ENCODE results near the gene CLSTN2. TPM values are rescaled to one million over a fixed set of nuclear protein-coding genes. Genes with fewer than 3 reads are reported as not detected.

The CLSTN2 gene
- total and polyA plus RNA-seq, 2 donors from 2014 or later = 2.0 to 12.0 TPM

- intact Hi-C loops (cut with DNase I) = no loop called here
- H3K27me3 ChIP-seq (ENCODE audit: control insufficient read depth, insufficient read depth, low read length) = no peaks in the 10 kb centered on the region
Measured at GRCh38 chr3:140588558-140588957, 653.6 kb downstream of the CLSTN2 start.

GRCh38 chr3:140593766-140594165 is 658.8 kb downstream of the CLSTN2 start:
- Histone ChIP-seq H3K9me3 (ENCODE audit: control insufficient read depth in 2 of 3, insufficient read depth in 1 of 3, low read length in 3 of 3) (no peaks in the 10 kb centered on the region), H3K27me3 (ENCODE audit: control insufficient read depth, insufficient read depth, low read length) (no peaks in the 10 kb centered on the region), H3K9ac (ENCODE audit: low read length in 3 of 3) (no peak overlapping the region), H3K4me3 (ENCODE audit: low read length in 3 of 3) (no peak overlapping the region), H3K4me1 (ENCODE audit: control insufficient read depth in 2 of 3, insufficient read depth in 2 of 3, low read depth in 1 of 3, low read length in 3 of 3) (no peaks in the 10 kb centered on the region), H3K27ac (ENCODE audit: low read depth in 2 of 2, low read length in 2 of 2) (no peak overlapping the region), H3K36me3 (ENCODE audit: control insufficient read depth in 2 of 3, insufficient read depth in 3 of 3, low read length in 3 of 3) (no peaks in the 10 kb centered on the region)
- no peak for TF ChIP-seq CTCF (IDR thresholded peaks at IDR 0.05; ENCODE audit: borderline replicate concordance, extremely low read depth, insufficient read depth)
- no peak for DNase-seq
- intact Hi-C loops (cut with DNase I) = no loop called here
- no peak for FAIRE-seq

More at GRCh38 chr3:140588558-140588957, 653.6 kb downstream of the CLSTN2 start:
- Histone ChIP-seq H3K9ac (ENCODE audit: low read length in 3 of 3) (no peak overlapping the region), H3K4me1 (ENCODE audit: control insufficient read depth in 2 of 3, insufficient read depth in 2 of 3, low read depth in 1 of 3, low read length in 3 of 3) (no peaks in the 10 kb centered on the region), H3K9me3 (ENCODE audit: control insufficient read depth in 2 of 3, insufficient read depth in 1 of 3, low read length in 3 of 3) (no peaks in the 10 kb centered on the region), H3K27ac (ENCODE audit: low read depth in 2 of 2, low read length in 2 of 2) (no peak overlapping the region), H3K36me3 (ENCODE audit: control insufficient read depth in 2 of 3, insufficient read depth in 3 of 3, low read length in 3 of 3) (no peaks in the 10 kb centered on the region), H3K4me3 (ENCODE audit: low read length in 3 of 3) (no peak overlapping the region)
- no peak for TF ChIP-seq CTCF (IDR thresholded peaks at IDR 0.05; ENCODE audit: borderline replicate concordance, extremely low read depth, insufficient read depth)
- FAIRE-seq = no peak
- DNase-seq = no peak

- FAIRE-seq (no peak), DNase-seq (no peak)
- H3K9me3 ChIP-seq (ENCODE audit: control insufficient read depth in 2 of 3, insufficient read depth in 1 of 3, low read length in 3 of 3) = no peaks in the 10 kb centered on the region
- H3K27ac ChIP-seq (ENCODE audit: low read depth in 2 of 2, low read length in 2 of 2) = no peak overlapping the region
- no peaks in the 10 kb centered on the region for H3K27me3 ChIP-seq (ENCODE audit: control insufficient read depth, insufficient read depth, low read length)
- H3K9ac ChIP-seq (ENCODE audit: low read length in 3 of 3) = no peak overlapping the region
- no peaks in the 10 kb centered on the region for H3K36me3 ChIP-seq (ENCODE audit: control insufficient read depth in 2 of 3, insufficient read depth in 3 of 3, low read length in 3 of 3)
- H3K4me3 ChIP-seq (ENCODE audit: low read length in 3 of 3) = no peak overlapping the region
- TF ChIP-seq CTCF (IDR thresholded peaks at IDR 0.05; ENCODE audit: borderline replicate concordance, extremely low read depth, insufficient read depth) = no peak
- no peaks in the 10 kb centered on the region for H3K4me1 ChIP-seq (ENCODE audit: control insufficient read depth in 2 of 3, insufficient read depth in 2 of 3, low read depth in 1 of 3, low read length in 3 of 3)
- intact Hi-C loops (cut with DNase I) = no loop called here
Measured at GRCh38 chr3:140595295-140595694, 660.3 kb downstream of the CLSTN2 start.

GRCh38 chr3:140597364-140597763 is 662.4 kb downstream of the CLSTN2 start:
- H3K9me3 ChIP-seq (ENCODE audit: control insufficient read depth in 2 of 3, insufficient read depth in 1 of 3, low read length in 3 of 3) = no peaks in the 10 kb centered on the region
- no peak overlapping the region for H3K27ac ChIP-seq (ENCODE audit: low read depth in 2 of 2, low read length in 2 of 2)
- H3K9ac ChIP-seq (ENCODE audit: low read length in 3 of 3) = no peak overlapping the region
- no peaks in the 10 kb centered on the region for H3K27me3 ChIP-seq (ENCODE audit: control insufficient read depth, insufficient read depth, low read length)
- intact Hi-C loops (cut with DNase I) = no loop called here
- H3K4me1 ChIP-seq (ENCODE audit: control insufficient read depth in 2 of 3, insufficient read depth in 2 of 3, low read depth in 1 of 3, low read length in 3 of 3) = no peaks in the 10 kb centered on the region
- no peaks in the 10 kb centered on the region for H3K36me3 ChIP-seq (ENCODE audit: control insufficient read depth in 2 of 3, insufficient read depth in 3 of 3, low read length in 3 of 3)
- DNase-seq (no peak), FAIRE-seq (no peak)
- TF ChIP-seq CTCF (IDR thresholded peaks at IDR 0.05; ENCODE audit: borderline replicate concordance, extremely low read depth, insufficient read depth) = no peak
- no peak overlapping the region for H3K4me3 ChIP-seq (ENCODE audit: low read length in 3 of 3)

Data from kidney (tissue), 14 donors.